PFSK-1 (cell line): Measurements from ENCODE around the gene SDC1.

Experiments
- FOXP2 ChIP-seq: optimal IDR thresholded peaks from 2 replicates; pipeline ENCODE3; 2011; ENCODE audit warnings: borderline replicate concordance, control low read depth, inconsistent platforms; ENCODE audit not compliant: insufficient read depth; ENCODE audit errors: extremely low read length, extremely low read depth
- POLR2AphosphoS5 ChIP-seq: IDR thresholded peaks from 2 replicates; pipeline ENCODE4 v1.6.1; 2012; ENCODE audit warnings: low read depth, mild to moderate bottlenecking, control low read depth, low read length, moderate library complexity
- REST ChIP-seq, 2 experiments: IDR thresholded peaks; 2 replicates each; pipeline versions ENCODE4 v1.6.1 to v1.8.0; 2011 to 2012; ENCODE audit warnings: low read depth in 2 of 2, low read length in 2 of 2, control low read depth in 1 of 2, inconsistent platforms in 1 of 2, mild to moderate bottlenecking in 1 of 2, moderate library complexity in 1 of 2; ENCODE audit not compliant: insufficient read depth in 1 of 2
- SIN3A ChIP-seq: IDR thresholded peaks from 2 replicates; pipeline ENCODE4 v1.6.1; 2012; ENCODE audit warnings: mild to moderate bottlenecking, low read length, moderate library complexity, borderline replicate concordance; ENCODE audit not compliant: insufficient read depth
- TAF1 ChIP-seq: IDR thresholded peaks from 2 replicates; pipeline ENCODE4 v1.6.1; 2012; ENCODE audit warnings: low read length, control low read depth, borderline replicate concordance; ENCODE audit not compliant: insufficient read depth

SDC1 gene

GRCh38 chr2:20221555-20221973 lies 3.4 kb downstream of the SDC1 start:
- TF ChIP-seq FOXP2 (no peak), POLR2AphosphoS5 (no peak), REST (IDR thresholded peaks at IDR 0.05; ENCODE audit: insufficient read depth in 1 of 2, low read depth in 2 of 2, low read length in 2 of 2) (no peak), TAF1 (no peak), SIN3A (no peak)

DNA sequence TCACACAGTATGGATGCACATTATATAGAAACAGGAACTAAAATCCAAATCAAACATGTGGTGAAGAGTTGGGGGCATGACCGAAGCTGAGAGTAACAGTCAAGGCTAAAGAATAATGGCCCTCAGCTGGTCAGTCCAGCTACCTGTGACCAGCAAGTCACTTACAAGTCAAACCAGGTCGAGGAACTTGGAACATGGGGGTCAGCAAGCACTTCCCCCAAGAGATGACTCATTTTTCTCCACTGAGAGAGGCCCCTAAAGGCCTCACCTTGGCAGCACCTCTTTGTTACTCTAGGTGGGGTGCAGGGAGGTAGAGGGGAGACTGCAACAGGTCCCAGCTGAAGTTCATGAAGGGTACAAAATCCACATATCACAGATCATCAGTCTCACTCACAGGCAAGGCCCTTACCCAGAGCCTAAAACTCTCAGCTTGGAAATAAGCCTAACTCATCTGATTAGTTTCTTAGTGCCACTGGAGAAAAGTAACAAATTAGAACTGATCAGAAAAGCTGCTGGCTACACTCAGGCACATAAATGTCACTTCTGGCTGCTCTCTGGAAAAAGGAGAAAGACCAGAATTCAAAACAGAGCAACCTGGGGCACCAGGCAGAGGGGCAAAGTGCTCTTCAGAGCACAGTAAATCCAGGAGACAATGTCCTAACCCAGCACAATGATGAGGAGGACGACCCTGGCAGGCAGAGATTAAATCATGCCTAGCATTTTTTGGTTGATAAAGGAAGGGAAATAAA lies 4.0 kb downstream of the SDC1 start:
- TF ChIP-seq POLR2AphosphoS5 (no peak), SIN3A (no peak), FOXP2 (no peak), REST (IDR thresholded peaks at IDR 0.05; ENCODE audit: insufficient read depth in 1 of 2, low read depth in 2 of 2, low read length in 2 of 2) (no peak), TAF1 (no peak)

- no peak for TF ChIP-seq FOXP2
- no peak for TF ChIP-seq REST (IDR thresholded peaks at IDR 0.05; ENCODE audit: insufficient read depth in 1 of 2, low read depth in 2 of 2, low read length in 2 of 2)
- TF ChIP-seq TAF1, result no peak
These were observed 5.1 kb downstream of the SDC1 start for GRCh38 chr2:20219763-20220380.

GRCh38 chr2:20218331-20219320 lies 6.3 kb downstream of the SDC1 start:
- no peak for TF ChIP-seq FOXP2
- TF ChIP-seq SIN3A, result no peak
- TF ChIP-seq POLR2AphosphoS5, result no peak
- no peak for TF ChIP-seq TAF1
- no peak for TF ChIP-seq REST (IDR thresholded peaks at IDR 0.05; ENCODE audit: insufficient read depth in 1 of 2, low read depth in 2 of 2, low read length in 2 of 2)
